HG03575 (cell line): ENCODE measurements around the gene SMPD4.
"Not testable (repeated sequence)": the region's sequence is repeated elsewhere in the genome, so short reads cannot be mapped to it uniquely, and the experiment has no call there.

Experiments
- ATAC-seq: cut with Tn5 transposase; IDR thresholded peaks from one replicate; pipeline ENCODE4 v1.9.1; 2021; ENCODE audit not compliant: unreplicated experiment, insufficient number of reproducible peaks, low FRiP score; ENCODE audit errors: extremely low read depth

The SMPD4 gene

DNA sequence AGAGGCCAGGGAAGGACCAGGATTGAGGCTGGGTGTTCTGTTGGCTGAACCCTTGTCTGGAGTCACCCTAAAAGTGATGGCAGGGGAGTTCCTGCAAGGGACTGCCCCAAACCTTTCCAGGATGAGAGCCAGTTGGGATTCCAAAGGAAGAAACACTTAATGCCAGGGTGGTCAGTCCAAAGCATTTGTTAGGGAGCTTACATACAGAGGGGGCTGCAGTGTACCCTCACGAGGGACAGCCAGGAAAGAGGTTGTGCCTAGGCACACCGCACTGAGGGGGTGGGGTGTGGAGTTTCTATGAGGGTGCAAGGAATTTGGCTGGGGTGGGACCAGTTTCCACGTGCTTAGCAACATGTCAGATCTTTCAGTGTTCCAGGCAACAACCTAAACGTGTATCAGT, 7.6 kb upstream of the SMPD4 start:
- ATAC-seq = not testable (repeated sequence)

DNA sequence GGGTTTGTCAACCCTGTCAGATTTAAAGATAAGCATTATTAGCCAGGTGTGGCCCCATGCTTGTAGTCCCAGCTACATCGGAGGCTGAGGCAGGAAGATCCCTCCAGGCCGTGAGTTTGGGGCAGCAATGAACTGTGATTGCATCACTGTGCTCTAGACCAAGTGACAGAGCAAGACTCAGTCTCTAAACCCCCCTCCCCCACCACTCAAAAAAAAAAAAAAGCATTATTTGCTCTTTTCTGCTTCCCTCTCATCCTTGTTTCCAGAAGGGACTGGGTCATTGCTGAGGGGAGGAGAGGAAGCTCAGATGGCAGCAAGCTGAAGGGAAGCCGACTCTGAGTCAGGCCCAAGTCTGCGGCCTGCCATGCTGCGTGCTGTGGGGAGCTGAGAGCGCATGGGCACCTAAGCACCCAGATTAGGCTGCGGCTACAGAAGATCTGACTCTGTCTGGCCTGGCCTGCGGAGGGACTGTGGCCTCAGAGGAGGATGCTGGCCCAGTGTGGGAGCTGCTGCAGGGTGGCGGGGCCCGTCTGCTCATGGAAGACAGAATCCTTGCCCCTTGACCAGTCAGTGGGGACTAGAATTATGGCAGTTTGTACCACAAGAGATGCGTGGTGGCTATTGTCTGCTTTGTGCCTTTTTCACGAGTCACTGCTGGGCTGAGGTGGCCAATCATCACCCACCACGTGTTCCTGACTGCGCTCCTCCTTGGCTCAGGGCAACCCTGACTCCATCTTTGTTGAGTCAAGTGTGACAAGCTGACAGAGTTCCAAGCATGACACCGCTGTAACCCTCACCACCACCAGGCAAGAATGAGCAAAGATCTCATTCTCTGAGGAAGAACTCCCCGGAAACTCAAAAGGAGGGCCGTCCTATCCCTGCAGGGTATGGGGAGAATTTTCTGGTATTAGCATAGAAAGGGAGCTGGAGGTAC, 6.7 kb upstream of the SMPD4 start:
- ATAC-seq = not testable (repeated sequence)

- no peak for ATAC-seq
Measured at GRCh38 chr2:130187268-130187667, 5.9 kb upstream of the SMPD4 start.

DNA sequence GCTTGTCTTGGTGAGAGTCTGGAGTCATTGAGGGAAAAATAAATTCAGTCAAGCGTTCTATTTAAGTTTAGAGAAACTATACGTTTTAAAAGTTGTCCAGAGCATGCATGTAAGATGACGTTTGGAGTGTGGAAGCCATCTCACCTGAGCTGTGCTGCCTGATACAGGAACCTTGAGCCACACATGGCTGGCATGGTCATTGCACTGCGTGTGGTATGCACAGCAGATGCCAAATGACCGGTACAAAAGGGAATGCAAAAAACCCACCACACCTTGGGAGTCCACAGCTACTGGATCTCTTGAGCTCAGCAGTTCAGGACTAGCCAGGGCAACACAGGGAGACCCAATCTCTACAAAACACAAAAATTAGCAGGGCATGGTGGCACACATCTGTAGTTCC, 5.0 kb upstream of the SMPD4 start:
- no peak for ATAC-seq

- ATAC-seq = no peak
Measured at GRCh38 chr2:130185896-130186295, 4.5 kb upstream of the SMPD4 start.

GRCh38 chr2:130185436-130185835, 4.0 kb upstream of the SMPD4 start:
- ATAC-seq = no peak

- ATAC-seq = no peak
Measured at GRCh38 chr2:130183512-130184373, 2.3 kb upstream of the SMPD4 start.

DNA sequence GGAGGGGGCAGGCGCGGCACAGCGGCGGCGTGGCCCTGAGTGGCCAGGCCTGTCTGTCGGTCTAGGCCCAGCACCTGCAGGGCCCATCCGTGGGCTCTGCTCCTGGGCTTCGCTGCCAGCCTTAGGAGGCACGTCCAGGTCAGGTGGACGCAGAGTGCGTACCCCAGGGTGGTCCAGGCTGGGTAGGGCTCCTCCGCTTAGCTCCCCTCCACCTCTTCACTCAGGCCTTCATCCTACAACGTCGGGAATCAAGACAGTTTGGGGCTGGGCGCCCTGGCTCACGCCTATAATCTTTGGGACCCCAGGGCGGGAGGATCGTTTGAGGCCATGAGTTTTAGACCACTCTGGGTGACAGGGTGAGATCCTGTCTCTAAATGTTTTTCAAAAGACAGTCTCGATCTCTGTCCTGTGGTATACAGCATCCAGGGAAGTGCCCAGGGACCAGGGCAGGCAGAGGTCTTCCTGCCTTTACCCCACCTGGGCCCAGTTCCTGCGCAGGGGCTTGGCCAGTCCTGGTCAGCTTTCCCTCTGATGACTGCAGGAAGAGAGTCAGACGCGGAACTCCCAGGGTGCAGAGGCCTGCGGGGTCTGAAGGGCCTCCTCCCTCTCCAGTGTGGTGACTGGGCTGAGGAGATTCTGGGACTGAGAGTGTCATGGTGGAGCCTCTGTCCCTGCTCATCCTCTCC, 1.6 kb upstream of the SMPD4 start:
- ATAC-seq = not testable (repeated sequence)

- peak; percentile 45 for ATAC-seq
Measured at GRCh38 chr2:130181880-130182682, 679 bp upstream of the SMPD4 start, which contains the start of gene MZT2B. Gene MZT2B (plus strand): TSS chr2:130182262. CDS start chr2:130182283, 21 bp downstream.

- ATAC-seq = not testable (repeated sequence)
Measured at GRCh38 chr2:130180404-130181324, 738 bp downstream of the SMPD4 start.

- not testable (repeated sequence) for ATAC-seq
Measured at GRCh38 chr2:130174866-130175265, 6.5 kb downstream of the SMPD4 start.

DNA sequence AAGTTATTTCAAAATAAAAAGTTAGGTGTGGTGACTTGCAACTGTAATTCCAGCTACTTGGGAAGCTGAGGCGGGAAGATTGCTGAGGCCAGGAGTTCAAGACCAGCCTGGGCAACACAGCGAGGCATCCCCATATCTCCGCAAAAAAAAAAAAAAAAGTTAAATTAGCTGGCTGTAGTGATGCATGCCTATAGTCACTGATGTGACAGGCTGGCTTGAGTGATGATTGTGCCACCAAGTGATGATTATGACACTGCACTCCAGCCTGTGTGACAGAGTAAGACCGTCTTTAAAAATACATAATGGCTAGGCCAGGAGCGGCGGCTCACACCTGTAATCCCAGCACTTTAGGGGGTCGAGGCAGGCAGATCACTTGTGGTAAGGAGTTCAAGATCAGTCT, 11.5 kb downstream of the SMPD4 start:
- ATAC-seq = no peak

DNA sequence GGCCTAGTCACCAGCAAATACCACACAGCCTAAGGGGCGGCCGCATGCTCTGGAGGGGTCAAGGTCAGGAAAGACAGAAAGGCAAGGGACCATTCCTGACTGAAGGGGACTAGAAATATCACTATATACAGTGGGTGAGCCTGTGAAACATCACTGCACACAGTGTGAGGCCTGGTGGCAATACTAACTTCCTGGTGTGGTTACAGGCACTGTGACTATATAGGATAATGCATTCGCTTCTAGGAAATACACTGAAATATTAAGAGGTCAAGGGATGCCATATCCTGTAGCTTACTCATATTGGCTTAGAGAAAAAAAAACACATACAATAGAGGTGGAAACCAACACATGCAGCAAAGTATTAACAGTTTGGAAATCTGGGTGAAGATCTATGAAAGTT, 12.2 kb downstream of the SMPD4 start:
- not testable (repeated sequence) for ATAC-seq

GRCh38 chr2:130166611-130167010, 14.8 kb downstream of the SMPD4 start:
- not testable (repeated sequence) for ATAC-seq

DNA sequence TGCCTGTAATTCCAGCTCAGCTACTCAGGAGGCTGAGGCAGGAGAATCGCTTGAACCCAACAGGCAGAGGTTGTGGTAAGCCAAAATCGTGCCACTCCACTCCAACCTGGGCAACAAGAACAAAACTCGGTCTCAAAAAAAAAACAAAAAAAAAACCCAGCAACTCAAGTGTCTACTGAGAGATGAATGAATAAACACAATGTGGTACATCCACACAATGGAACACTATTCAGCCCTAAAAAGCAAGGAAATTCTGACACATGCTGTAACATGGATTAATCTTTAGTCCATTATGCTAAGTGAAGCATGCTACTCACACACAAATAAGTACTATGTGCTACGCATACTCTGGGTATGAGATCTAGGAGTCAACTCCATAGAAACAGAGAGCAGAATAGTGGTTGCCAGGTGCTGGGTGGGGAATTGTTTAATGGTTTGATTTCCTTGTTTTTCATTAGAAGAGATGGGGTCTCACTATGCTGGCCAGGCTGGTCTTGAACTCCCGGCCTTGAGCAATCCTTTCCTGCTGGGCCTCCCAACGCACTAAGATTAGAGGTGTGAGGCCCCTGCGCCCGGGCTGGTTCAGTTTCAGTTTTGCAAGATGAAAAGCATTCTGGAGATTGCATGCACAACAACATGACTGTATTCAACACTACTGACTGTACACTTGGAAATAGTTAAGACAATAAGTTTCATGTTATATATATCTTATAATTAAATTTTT, 15.9 kb downstream of the SMPD4 start:
- ATAC-seq = no peak

- no peak for ATAC-seq
Measured at GRCh38 chr2:130162968-130163367, 18.4 kb downstream of the SMPD4 start.

- not testable (repeated sequence) for ATAC-seq
Measured at GRCh38 chr2:130162486-130162885, 18.9 kb downstream of the SMPD4 start.
